Calu3 (cell line): ENCODE measurements around the gene GNA12. TPM values are rescaled to one million over a fixed set of nuclear protein-coding genes. Genes with fewer than 3 reads are reported as not detected.
"Not testable (repeated sequence)": the region's sequence is repeated elsewhere in the genome, so short reads cannot be mapped to it uniquely, and the experiment has no call there.

Source experiments
- BruUV-seq: library from RNA; stranded (reverse); fragments of 400-500 nt; replicated peaks from 2 replicates; lab custom pipeline; 2021; lab: Mats Ljungman, UMichigan
- CTCF ChIA-PET: fragments of 300-600 bp; sonication (Branson Sonifier 250); formaldehyde crosslinking; loops from one replicate; lab custom pipeline; 2022; ENCODE audit warnings: antibody characterized with exemption; lab: Charles Lee
- DNase-seq: peaks from one replicate; pipeline ENCODE4 v3.0.0; 2022
- H3K27ac Mint-ChIP-seq: one replicate; pipeline ENCODE4 v1.8.0; 2022; ENCODE audit warnings: mixed read lengths; ENCODE audit not compliant: unreplicated experiment
- H3K27me3 Mint-ChIP-seq: one replicate; pipeline ENCODE4 v1.8.0; 2022; ENCODE audit warnings: mixed read lengths; ENCODE audit not compliant: unreplicated experiment
- H3K36me3 Mint-ChIP-seq: one replicate; pipeline ENCODE4 v1.8.0; 2022; ENCODE audit warnings: mild to moderate bottlenecking, moderate library complexity, mixed read lengths; ENCODE audit not compliant: insufficient read depth, unreplicated experiment
- H3K4me1 Mint-ChIP-seq: one replicate; pipeline ENCODE4 v1.8.0; 2022; ENCODE audit warnings: mild to moderate bottlenecking, low read depth, mixed read lengths; ENCODE audit not compliant: unreplicated experiment
- H3K4me3 Mint-ChIP-seq: one replicate; pipeline ENCODE4 v1.8.0; 2022; ENCODE audit warnings: mild to moderate bottlenecking, low read depth, moderate library complexity, mixed read lengths; ENCODE audit not compliant: unreplicated experiment
- H3K9me3 Mint-ChIP-seq: one replicate; pipeline ENCODE4 v1.8.0; 2022; ENCODE audit warnings: low read depth, mixed read lengths; ENCODE audit not compliant: unreplicated experiment
- CTCF ChIP-seq: fragments of 200-600 bp; IDR thresholded peaks from one replicate; pipeline ENCODE4 v1.8.0; 2022; ENCODE audit warnings: antibody characterized with exemption; ENCODE audit not compliant: unreplicated experiment
- intact Hi-C: fragments of 100-400 bp; cut with micrococcal nuclease; formaldehyde crosslinking; loops from one replicate; pipeline ENCODE4 v1.10.0; 2022; ENCODE audit not compliant: unreplicated experiment
- total RNA-seq: library from RNA; stranded (reverse); gene quantifications from 2 replicates; pipeline ENCODE4 v1.2.3, GENCODE V29; 2022

The GNA12 gene
- total RNA-seq, 1 experiment from 2014 or later: 78.3 TPM

GRCh38 chr7:2856388-2857169 lies 12.5 kb upstream of the GNA12 start:
- no TSS peak for BruUV-seq
- intact Hi-C loops: no loop called here
- DNase-seq: peak; percentile 50
- Mint-ChIP-seq H3K4me3 (no peak overlapping the region), H3K27me3 (no peaks in the 10 kb centered on the region), H3K36me3 (peaks cover 8% of the 10 kb centered on the region), H3K9me3 (no peaks in the 10 kb centered on the region), H3K4me1 (peaks cover 21% of the 10 kb centered on the region), H3K27ac (peak overlapping the region; percentile 69)
- CTCF ChIA-PET: interaction anchor here (0.6 kb wide), 1 partner anchor 10 kb away, joined by 3 read pairs; no protein-coding TSS in a partner anchor
- no peak for TF ChIP-seq CTCF

GRCh38 chr7:2855386-2855785 lies 11.3 kb upstream of the GNA12 start:
- no peak overlapping the region for H3K27ac Mint-ChIP-seq
- no TSS peak for BruUV-seq
- intact Hi-C loops: no loop called here
- CTCF ChIA-PET: interaction anchor here (0.7 to 1.1 kb wide), 3 partner anchors 10 to 225 kb away, joined by 3 to 6 read pairs (median 4); no protein-coding TSS in a partner anchor
- no peaks in the 10 kb centered on the region for H3K27me3 Mint-ChIP-seq
- no peak for TF ChIP-seq CTCF
- no peaks in the 10 kb centered on the region for H3K9me3 Mint-ChIP-seq
- peaks cover 2% of the 10 kb centered on the region for H3K36me3 Mint-ChIP-seq
- H3K4me1 Mint-ChIP-seq: peaks cover 15% of the 10 kb centered on the region
- H3K4me3 Mint-ChIP-seq: no peak overlapping the region
- DNase-seq: no peak

GRCh38 chr7:2853552-2853951 lies 9.4 kb upstream of the GNA12 start:
- intact Hi-C loops, CTCF ChIA-PET, H3K9me3 Mint-ChIP-seq, H3K27me3 Mint-ChIP-seq, BruUV-seq, H3K36me3 Mint-ChIP-seq, H3K4me3 Mint-ChIP-seq, DNase-seq, H3K27ac Mint-ChIP-seq, H3K4me1 Mint-ChIP-seq: not testable (repeated sequence)

GRCh38 chr7:2853147-2853546 lies 9.0 kb upstream of the GNA12 start:
- no peak overlapping the region for H3K4me3 Mint-ChIP-seq
- no peaks in the 10 kb centered on the region for H3K9me3 Mint-ChIP-seq
- CTCF ChIA-PET: no interaction called here
- peaks cover 10% of the 10 kb centered on the region for H3K4me1 Mint-ChIP-seq
- no peak for DNase-seq
- H3K27ac Mint-ChIP-seq: no peak overlapping the region
- H3K27me3 Mint-ChIP-seq: no peaks in the 10 kb centered on the region
- intact Hi-C loops: no loop called here
- TF ChIP-seq CTCF: no peak
- BruUV-seq: no TSS peak
- no peaks in the 10 kb centered on the region for H3K36me3 Mint-ChIP-seq

GRCh38 chr7:2851497-2851896 lies 7.4 kb upstream of the GNA12 start:
- no TSS peak for BruUV-seq
- Mint-ChIP-seq H3K4me1 (peaks cover 5% of the 10 kb centered on the region), H3K27me3 (no peaks in the 10 kb centered on the region), H3K27ac (no peak overlapping the region), H3K36me3 (no peaks in the 10 kb centered on the region), H3K9me3 (no peaks in the 10 kb centered on the region), H3K4me3 (no peak overlapping the region)
- CTCF ChIA-PET: interaction anchor here (1.2 kb wide), 1 partner anchor 37 kb away, joined by 3 read pairs; no protein-coding TSS in a partner anchor
- no peak for TF ChIP-seq CTCF
- intact Hi-C loops: no loop called here
- no peak for DNase-seq
